Gastroesophageal sphincter (tissue), 4 donors: ENCODE measurements around the gene FAM32A. TPM values are rescaled to one million over a fixed set of nuclear protein-coding genes. Genes with fewer than 3 reads are reported as not detected.

Experiments
- ATAC-seq: fragments of 150-250 bp; one replicate; pipeline ENCODE4 v1.9.1; 2016; ENCODE audit warnings: mild to moderate bottlenecking, moderate library complexity
- H3K27ac ChIP-seq, 4 donors: fragments of 200-600 bp; sonication (generic) in 3 of 4; 1 replicate in 3 of 4; 2 replicates in 1 of 4; pipeline ENCODE4 v1.5.1; 2016 to 2019
- H3K27me3 ChIP-seq: fragments of 200-600 bp; sonication (generic); one replicate; pipeline ENCODE4 v1.5.1; 2019
- H3K36me3 ChIP-seq, 2 donors: fragments of 200-600 bp; sonication (generic); one replicate each; pipeline ENCODE4 v1.5.1; 2019; ENCODE audit warnings: control low read depth in 1 of 2
- H3K4me1 ChIP-seq, 3 donors: fragments of 200-600 bp; sonication (generic); 1 replicate in 2 of 3; 2 replicates in 1 of 3; pipeline ENCODE4 v1.5.1; 2016 to 2019; ENCODE audit warnings: control low read depth in 2 of 3
- H3K4me3 ChIP-seq, 2 donors: fragments of 200-600 bp; sonication (generic); one replicate each; pipeline ENCODE4 v1.5.1; 2019; ENCODE audit warnings: mild to moderate bottlenecking in 1 of 2, moderate library complexity in 1 of 2
- H3K9me3 ChIP-seq, 3 donors: fragments of 200-600 bp; sonication (generic); one replicate each; pipeline ENCODE4 v1.5.1; 2017 to 2019; ENCODE audit warnings: control low read depth in 2 of 3
- EP300 ChIP-seq: sonication (generic); formaldehyde crosslinking; IDR thresholded peaks from one replicate; pipeline ENCODE4 v1.6.1; 2017; ENCODE audit warnings: antibody characterized with exemption, mild to moderate bottlenecking
- POLR2A ChIP-seq, 2 donors: fragments of 450-650 bp; IDR thresholded peaks; one replicate each; pipeline ENCODE4 v1.6.1; 2017; ENCODE audit warnings: antibody characterized with exemption in 2 of 2, mild to moderate bottlenecking in 2 of 2, moderate library complexity in 1 of 2
- POLR2AphosphoS5 ChIP-seq: sonication (generic); formaldehyde crosslinking; IDR thresholded peaks from one replicate; pipeline ENCODE4 v1.6.1; 2017; ENCODE audit warnings: antibody characterized with exemption
- WGBS, 2 donors: methylation state at CpG; one replicate each; pipeline ENCODE4 v1.1.5; 2018; ENCODE audit warnings: low coverage in 1 of 2; 5-methylcytosine and 5-hydroxymethylcytosine counted together
- total RNA-seq, 4 donors: library from RNA; depleted of rRNA; stranded (reverse); fragments of >200 nt; gene quantifications; one replicate each; pipeline ENCODE4 v1.1.0, GENCODE V29; 2016
- TF ChIP-seq, protein P1 (sequence below), 4 experiments: fragments of 200-600 bp in 2 of 4; fragments of 450-650 bp in 2 of 4; sonication (generic) in 1 of 4; IDR thresholded peaks; one replicate each; pipeline ENCODE4 v1.5.1; 2017 to 2019; ENCODE audit warnings: antibody characterized with exemption in 4 of 4, mild to moderate bottlenecking in 2 of 4, moderate library complexity in 2 of 4

FAM32A gene
- total RNA-seq, 4 donors from 2014 or later: 90.1 to 126 (median 104) TPM

- WGBS, 2 donors: 85% methylated on average over 10 of the region's 12 CpGs; no CpG with 5 or more reads in 1 of the 2 donors
- peaks cover 0 to 99% of the 10 kb centered on the region in 2 donors for H3K36me3 ChIP-seq
Observed at GRCh38 chr19:16207490-16208025, 22.3 kb downstream of the FAM32A start.

GRCh38 chr19:16208064-16208759 is 23.0 kb downstream of the FAM32A start:
- H3K27ac ChIP-seq: no peak overlapping the region
- H3K4me3 ChIP-seq: no peak overlapping the region
- 84 to 93% methylated on average over 14 to 20 of the region's 21 CpGs for WGBS, 2 donors
- peaks cover 0 to 16% (median 0%) of the 10 kb centered on the region in 3 donors for H3K4me1 ChIP-seq
- TF ChIP-seq POLR2A (IDR thresholded peaks at IDR 0.05): no peak
- TF ChIP-seq, protein P1, sequence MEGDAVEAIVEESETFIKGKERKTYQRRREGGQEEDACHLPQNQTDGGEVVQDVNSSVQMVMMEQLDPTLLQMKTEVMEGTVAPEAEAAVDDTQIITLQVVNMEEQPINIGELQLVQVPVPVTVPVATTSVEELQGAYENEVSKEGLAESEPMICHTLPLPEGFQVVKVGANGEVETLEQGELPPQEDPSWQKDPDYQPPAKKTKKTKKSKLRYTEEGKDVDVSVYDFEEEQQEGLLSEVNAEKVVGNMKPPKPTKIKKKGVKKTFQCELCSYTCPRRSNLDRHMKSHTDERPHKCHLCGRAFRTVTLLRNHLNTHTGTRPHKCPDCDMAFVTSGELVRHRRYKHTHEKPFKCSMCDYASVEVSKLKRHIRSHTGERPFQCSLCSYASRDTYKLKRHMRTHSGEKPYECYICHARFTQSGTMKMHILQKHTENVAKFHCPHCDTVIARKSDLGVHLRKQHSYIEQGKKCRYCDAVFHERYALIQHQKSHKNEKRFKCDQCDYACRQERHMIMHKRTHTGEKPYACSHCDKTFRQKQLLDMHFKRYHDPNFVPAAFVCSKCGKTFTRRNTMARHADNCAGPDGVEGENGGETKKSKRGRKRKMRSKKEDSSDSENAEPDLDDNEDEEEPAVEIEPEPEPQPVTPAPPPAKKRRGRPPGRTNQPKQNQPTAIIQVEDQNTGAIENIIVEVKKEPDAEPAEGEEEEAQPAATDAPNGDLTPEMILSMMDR (IDR thresholded peaks at IDR 0.05): no peak
- no peak for TF ChIP-seq POLR2AphosphoS5
- H3K27me3 ChIP-seq: no peaks in the 10 kb centered on the region
- peaks cover 0 to 92% of the 10 kb centered on the region in 2 donors for H3K36me3 ChIP-seq
- no peak for ATAC-seq
- H3K9me3 ChIP-seq: no peaks in the 10 kb centered on the region

More at GRCh38 chr19:16207490-16208025, 22.3 kb downstream of the FAM32A start:
- Histone ChIP-seq H3K9me3 (no peaks in the 10 kb centered on the region), H3K27ac (no peak overlapping the region), H3K4me3 (no peak overlapping the region), H3K27me3 (no peaks in the 10 kb centered on the region), H3K4me1 (peaks cover 0 to 16% (median 0%) of the 10 kb centered on the region in 3 donors)
- ATAC-seq: no peak
- TF ChIP-seq POLR2A (IDR thresholded peaks at IDR 0.05) (no peak), EP300 (no peak), POLR2AphosphoS5 (no peak)
- TF ChIP-seq, protein P1 (IDR thresholded peaks at IDR 0.05): no peak

GRCh38 chr19:16208847-16209665 is 23.8 kb downstream of the FAM32A start:
- Histone ChIP-seq H3K27ac (no peak overlapping the region), H3K36me3 (peaks cover 0 to 90% of the 10 kb centered on the region in 2 donors), H3K4me1 (peaks cover 0 to 16% (median 0%) of the 10 kb centered on the region in 3 donors), H3K9me3 (no peaks in the 10 kb centered on the region), H3K27me3 (no peaks in the 10 kb centered on the region), H3K4me3 (no peak overlapping the region)
- no peak for TF ChIP-seq EP300
- 84 to 85% methylated on average over 16 to 24 of the region's 29 CpGs for WGBS, 2 donors
- ATAC-seq: no peak

DNA sequence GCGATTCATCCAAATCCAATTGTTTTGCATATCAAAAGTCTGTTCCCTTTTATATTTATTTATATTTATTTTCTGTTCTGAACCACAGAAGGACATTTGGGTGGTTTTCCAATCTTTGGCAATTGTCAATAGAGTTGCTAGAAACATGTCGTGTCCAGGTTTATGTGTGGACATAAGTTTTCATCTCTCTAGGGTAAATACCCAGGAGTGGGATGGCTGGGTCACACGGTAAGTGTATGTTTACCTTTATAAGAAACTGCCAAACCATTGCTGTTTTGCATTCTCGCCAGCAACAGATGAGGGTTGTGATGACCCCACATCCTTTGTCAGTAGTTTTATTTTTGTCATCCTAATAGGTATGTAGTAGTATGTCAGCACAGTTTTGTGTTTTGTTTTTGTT is 25.0 kb downstream of the FAM32A start:
- TF ChIP-seq, protein P1 (IDR thresholded peaks at IDR 0.05): no peak
- no peak for TF ChIP-seq POLR2AphosphoS5
- TF ChIP-seq POLR2A (IDR thresholded peaks at IDR 0.05): no peak
- no peak for TF ChIP-seq EP300
- Histone ChIP-seq H3K4me3 (no peak overlapping the region), H3K36me3 (peaks cover 0 to 88% of the 10 kb centered on the region in 2 donors), H3K27me3 (no peaks in the 10 kb centered on the region), H3K9me3 (no peaks in the 10 kb centered on the region), H3K27ac (no peak overlapping the region), H3K4me1 (peaks cover 0 to 13% (median 0%) of the 10 kb centered on the region in 3 donors)
- WGBS, 2 donors: 82 to 88% methylated on average over 4 of the region's 4 CpGs
- ATAC-seq: no peak

DNA sequence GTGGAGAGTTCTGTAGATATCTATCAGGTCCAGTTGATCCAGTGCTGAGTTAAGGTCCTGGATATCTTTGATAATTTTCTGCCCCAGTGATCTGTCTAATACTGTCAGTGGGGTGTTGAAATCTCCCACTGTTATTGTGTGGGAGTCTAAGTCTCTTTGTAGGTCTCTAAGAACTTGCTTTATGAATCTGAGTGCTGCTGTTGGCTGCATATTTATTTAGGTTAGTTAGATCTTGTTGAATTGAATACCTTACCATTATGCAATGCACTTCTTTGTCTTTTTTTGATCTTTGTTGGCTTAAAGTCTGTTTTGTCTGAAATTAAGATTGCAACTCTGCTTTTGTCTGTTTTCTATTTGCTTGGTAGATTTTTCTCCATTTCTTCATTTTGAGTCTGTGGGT is 27.9 kb downstream of the FAM32A start:
- H3K27ac ChIP-seq: no peak overlapping the region
- peaks cover 0 to 83% of the 10 kb centered on the region in 2 donors for H3K36me3 ChIP-seq
- H3K9me3 ChIP-seq: no peaks in the 10 kb centered on the region
- TF ChIP-seq, protein P1 (IDR thresholded peaks at IDR 0.05): no peak
- TF ChIP-seq POLR2AphosphoS5 (no peak), EP300 (no peak), POLR2A (IDR thresholded peaks at IDR 0.05) (no peak)
- no peak for ATAC-seq
- H3K4me1 ChIP-seq: peaks cover 0 to 9% (median 0%) of the 10 kb centered on the region in 3 donors
- no peaks in the 10 kb centered on the region for H3K27me3 ChIP-seq
- H3K4me3 ChIP-seq: no peak overlapping the region
